SK-N-MC (cell line): ENCODE data around the gene GNGT2.
"Not testable (repeated sequence)": the region's sequence is repeated elsewhere in the genome, so short reads cannot be mapped to it uniquely, and the experiment has no call there.

Experiments
- DNase-seq: peaks from one replicate; pipeline ENCODE4 v3.0.0-alpha.2; 2011; ENCODE audit warnings: low read depth, low spot score
- H3K27ac ChIP-seq: fragments of 200-600 bp; sonication (generic); 2 replicates; pipeline ENCODE4 v1.5.1; 2016; ENCODE audit warnings: mixed run types
- H3K36me3 ChIP-seq: fragments of 200-600 bp; sonication (generic); 2 replicates; pipeline ENCODE4 v1.6.1; 2017; ENCODE audit warnings: antibody characterized with exemption, low read length, mixed read lengths; ENCODE audit not compliant: insufficient read depth
- H3K4me3 ChIP-seq: fragments of 200-600 bp; sonication (generic); 2 replicates; pipeline ENCODE4 v1.5.1; 2016
- H3K9ac ChIP-seq: fragments of 200-600 bp; sonication (generic); 2 replicates; pipeline ENCODE4 v1.8.0; 2017; ENCODE audit warnings: mixed run types, mixed read lengths; ENCODE audit not compliant: insufficient read length
- H3K9me3 ChIP-seq: fragments of 200-600 bp; sonication (generic); 2 replicates; pipeline ENCODE4 v1.6.1; 2017; ENCODE audit warnings: low read depth, mild to moderate bottlenecking, antibody characterized with exemption, low read length, moderate library complexity, mixed read lengths
- EZH2 ChIP-seq: fragments of 200-600 bp; sonication (generic); IDR thresholded peaks from one replicate; pipeline ENCODE4 v1.6.1; 2017; ENCODE audit warnings: antibody characterized with exemption
- FOXP2 ChIP-seq: optimal IDR thresholded peaks from 2 replicates; pipeline ENCODE3; 2011; ENCODE audit warnings: mild to moderate bottlenecking, moderate library complexity; ENCODE audit not compliant: insufficient read depth; ENCODE audit errors: extremely low read length, control extremely low read depth
- POLR2AphosphoS5 ChIP-seq: IDR thresholded peaks from 2 replicates; pipeline ENCODE4 v1.6.1; 2012; ENCODE audit warnings: mild to moderate bottlenecking, low read depth, low read length, borderline replicate concordance

GNGT2 gene

GRCh38 chr17:49180303-49180702 is 30.1 kb downstream of the GNGT2 start:
- no peak overlapping the region for H3K4me3 ChIP-seq
- no peak overlapping the region for H3K27ac ChIP-seq
- no peaks in the 10 kb centered on the region for H3K36me3 ChIP-seq
- no peak for DNase-seq
- H3K9me3 ChIP-seq: no peaks in the 10 kb centered on the region; the same call in 1 of the 2 replicates
- TF ChIP-seq EZH2 (no peak), FOXP2 (no peak)
- H3K9ac ChIP-seq: no peak overlapping the region

- not testable (repeated sequence) for H3K36me3 ChIP-seq, H3K9me3 ChIP-seq
Observed at GRCh38 chr17:49175978-49176377, 34.4 kb downstream of the GNGT2 start.

GRCh38 chr17:49170711-49171110 is 39.7 kb downstream of the GNGT2 start:
- not testable (repeated sequence) for DNase-seq, H3K9me3 ChIP-seq, H3K4me3 ChIP-seq, H3K36me3 ChIP-seq, H3K9ac ChIP-seq, H3K27ac ChIP-seq

More at GRCh38 chr17:49175978-49176377, 34.4 kb downstream of the GNGT2 start:
- not testable (repeated sequence) for DNase-seq, H3K27ac ChIP-seq, H3K4me3 ChIP-seq, H3K9ac ChIP-seq

GRCh38 chr17:49170216-49170615 is 40.2 kb downstream of the GNGT2 start:
- no peaks in the 10 kb centered on the region for H3K9me3 ChIP-seq
- no peaks in the 10 kb centered on the region for H3K36me3 ChIP-seq
- no peak overlapping the region for H3K4me3 ChIP-seq
- H3K27ac ChIP-seq: no peak overlapping the region
- no peak overlapping the region for H3K9ac ChIP-seq
- TF ChIP-seq EZH2 (no peak), POLR2AphosphoS5 (no peak), FOXP2 (no peak)
- no peak for DNase-seq

- Histone ChIP-seq H3K9ac (no peak overlapping the region), H3K4me3 (no peak overlapping the region), H3K9me3 (no peaks in the 10 kb centered on the region), H3K27ac (no peak overlapping the region), H3K36me3 (no peaks in the 10 kb centered on the region)
- DNase-seq: no peak
- no peak for TF ChIP-seq FOXP2
- TF ChIP-seq POLR2AphosphoS5: no peak
- TF ChIP-seq EZH2: no peak
Observed at GRCh38 chr17:49168706-49169105, 41.7 kb downstream of the GNGT2 start.

- no peak for DNase-seq
- no peak overlapping the region for H3K27ac ChIP-seq
- H3K4me3 ChIP-seq: no peak overlapping the region
- H3K36me3 ChIP-seq: no peaks in the 10 kb centered on the region
- TF ChIP-seq POLR2AphosphoS5 (no peak), FOXP2 (no peak), EZH2 (no peak)
- no peaks in the 10 kb centered on the region for H3K9me3 ChIP-seq
- H3K9ac ChIP-seq: no peak overlapping the region
Observed at GRCh38 chr17:49165143-49165542, 45.2 kb downstream of the GNGT2 start.

GRCh38 chr17:49162866-49163265 is 47.5 kb downstream of the GNGT2 start:
- Histone ChIP-seq H3K4me3 (no peak overlapping the region), H3K9me3 (no peaks in the 10 kb centered on the region), H3K9ac (no peak overlapping the region), H3K36me3 (no peaks in the 10 kb centered on the region), H3K27ac (no peak overlapping the region)
- TF ChIP-seq FOXP2 (no peak), EZH2 (no peak), POLR2AphosphoS5 (no peak)
- no peak for DNase-seq

- no peaks in the 10 kb centered on the region for H3K9me3 ChIP-seq
- no peak overlapping the region for H3K9ac ChIP-seq
- DNase-seq: no peak
- H3K27ac ChIP-seq: no peak overlapping the region
- no peaks in the 10 kb centered on the region for H3K36me3 ChIP-seq
- TF ChIP-seq EZH2: no peak
- no peak for TF ChIP-seq FOXP2
- TF ChIP-seq POLR2AphosphoS5: no peak
- H3K4me3 ChIP-seq: no peak overlapping the region
Observed at GRCh38 chr17:49157784-49158183, 52.6 kb downstream of the GNGT2 start.

GRCh38 chr17:49156256-49156655 is 54.1 kb downstream of the GNGT2 start:
- Histone ChIP-seq H3K9me3 (no peaks in the 10 kb centered on the region), H3K4me3 (no peak overlapping the region), H3K36me3 (no peaks in the 10 kb centered on the region), H3K27ac (no peak overlapping the region), H3K9ac (no peak overlapping the region)
- DNase-seq: no peak
- TF ChIP-seq POLR2AphosphoS5 (no peak), EZH2 (no peak), FOXP2 (no peak)
